Adrenal gland (tissue), 5 donors: Measurements from ENCODE around the gene MKRN2.

Source experiments
- POLR2A ChIP-seq, 2 donors: fragments of 450-650 bp; IDR thresholded peaks; one replicate each; pipeline ENCODE4 v1.6.1; 2017; ENCODE audit warnings: antibody characterized with exemption in 2 of 2, mild to moderate bottlenecking in 2 of 2, moderate library complexity in 1 of 2
- TF ChIP-seq, protein P1 (sequence below), 6 experiments: fragments of 450-650 bp in 4 of 6; fragments of 200-600 bp in 2 of 6; sonication (generic) in 1 of 6; IDR thresholded peaks; 1 replicate in 5 of 6; 2 replicates in 1 of 6; pipeline versions ENCODE4 v1.5.1 to v1.8.0; 2016 to 2021; ENCODE audit warnings: antibody characterized with exemption in 6 of 6, mild to moderate bottlenecking in 2 of 6, moderate library complexity in 1 of 6
- donor health status: DM: no; HTN: no; CAD: no.

DNA sequence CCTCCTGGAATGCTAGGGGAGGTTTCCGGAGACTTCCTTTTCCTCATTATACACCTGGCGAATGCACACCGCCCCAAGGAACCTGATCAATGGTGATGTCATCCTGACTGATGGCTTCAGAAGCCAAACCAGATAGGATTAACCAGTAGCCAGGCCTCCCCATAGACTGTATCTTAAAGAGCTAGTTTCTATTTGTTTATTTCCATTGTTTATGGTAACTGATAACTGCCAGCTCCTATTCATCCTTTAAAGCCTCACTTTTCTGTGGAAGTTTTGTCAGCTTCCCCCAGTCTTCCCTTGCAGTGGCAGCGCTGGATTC lies 11.5 kb upstream of the MKRN2 start, which contains the start of gene MKRN2OS:
- TF ChIP-seq, protein P1, sequence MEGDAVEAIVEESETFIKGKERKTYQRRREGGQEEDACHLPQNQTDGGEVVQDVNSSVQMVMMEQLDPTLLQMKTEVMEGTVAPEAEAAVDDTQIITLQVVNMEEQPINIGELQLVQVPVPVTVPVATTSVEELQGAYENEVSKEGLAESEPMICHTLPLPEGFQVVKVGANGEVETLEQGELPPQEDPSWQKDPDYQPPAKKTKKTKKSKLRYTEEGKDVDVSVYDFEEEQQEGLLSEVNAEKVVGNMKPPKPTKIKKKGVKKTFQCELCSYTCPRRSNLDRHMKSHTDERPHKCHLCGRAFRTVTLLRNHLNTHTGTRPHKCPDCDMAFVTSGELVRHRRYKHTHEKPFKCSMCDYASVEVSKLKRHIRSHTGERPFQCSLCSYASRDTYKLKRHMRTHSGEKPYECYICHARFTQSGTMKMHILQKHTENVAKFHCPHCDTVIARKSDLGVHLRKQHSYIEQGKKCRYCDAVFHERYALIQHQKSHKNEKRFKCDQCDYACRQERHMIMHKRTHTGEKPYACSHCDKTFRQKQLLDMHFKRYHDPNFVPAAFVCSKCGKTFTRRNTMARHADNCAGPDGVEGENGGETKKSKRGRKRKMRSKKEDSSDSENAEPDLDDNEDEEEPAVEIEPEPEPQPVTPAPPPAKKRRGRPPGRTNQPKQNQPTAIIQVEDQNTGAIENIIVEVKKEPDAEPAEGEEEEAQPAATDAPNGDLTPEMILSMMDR (IDR thresholded peaks at IDR 0.05) = no peak
- TF ChIP-seq POLR2A (IDR thresholded peaks at IDR 0.05) = no peak
